Activated T-cell treated with anti-CD3 and anti-CD28 coated beads for 1 hour (primary cell): ENCODE data around the gene KCNMB3.
"Not testable (repeated sequence)": the region's sequence is repeated elsewhere in the genome, so short reads cannot be mapped to it uniquely, and the experiment has no call there.

Experiments
- DNase-seq: peaks from one replicate; pipeline ENCODE4 v3.0.0-alpha.2; 2020; ENCODE audit warnings: low read depth

The KCNMB3 gene, protein sequence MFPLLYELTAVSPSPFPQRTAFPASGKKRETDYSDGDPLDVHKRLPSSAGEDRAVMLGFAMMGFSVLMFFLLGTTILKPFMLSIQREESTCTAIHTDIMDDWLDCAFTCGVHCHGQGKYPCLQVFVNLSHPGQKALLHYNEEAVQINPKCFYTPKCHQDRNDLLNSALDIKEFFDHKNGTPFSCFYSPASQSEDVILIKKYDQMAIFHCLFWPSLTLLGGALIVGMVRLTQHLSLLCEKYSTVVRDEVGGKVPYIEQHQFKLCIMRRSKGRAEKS

DNA sequence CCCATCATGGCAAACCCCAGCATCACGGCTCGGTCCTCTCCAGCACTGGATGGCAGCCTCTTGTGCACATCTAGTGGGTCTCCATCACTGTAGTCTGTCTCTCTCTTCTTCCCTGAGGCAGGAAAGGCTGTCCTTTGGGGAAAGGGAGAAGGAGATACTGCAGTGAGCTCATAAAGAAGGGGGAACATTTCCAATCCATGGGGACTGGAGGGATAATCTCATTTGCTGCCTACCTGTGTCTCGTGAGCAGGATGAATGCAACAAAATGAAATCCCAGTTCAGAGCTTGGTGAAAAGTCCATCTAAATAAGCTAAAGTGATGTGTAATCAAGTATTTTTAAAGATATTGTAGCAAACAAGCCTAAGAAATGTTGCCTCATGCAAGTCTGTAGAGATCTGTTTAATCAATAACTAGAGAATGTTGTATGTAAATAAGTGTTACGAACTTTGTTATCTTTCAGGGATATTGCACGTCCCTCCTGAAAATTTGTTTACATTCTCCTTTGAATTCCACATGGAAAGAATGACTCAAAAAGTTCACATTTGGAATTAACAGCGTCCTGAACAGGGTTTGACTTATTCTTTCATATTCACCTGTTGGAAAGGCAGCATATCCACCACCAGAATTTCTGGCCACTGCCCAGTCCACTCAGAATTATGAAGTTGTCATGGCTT is at the start of gene KCNMB3:
Gene KCNMB3 (minus strand): TSS at position 312 of the 674 bp plus-strand sequence. CDS start 124 bp downstream, at position 188.
- DNase-seq, result no peak

DNA sequence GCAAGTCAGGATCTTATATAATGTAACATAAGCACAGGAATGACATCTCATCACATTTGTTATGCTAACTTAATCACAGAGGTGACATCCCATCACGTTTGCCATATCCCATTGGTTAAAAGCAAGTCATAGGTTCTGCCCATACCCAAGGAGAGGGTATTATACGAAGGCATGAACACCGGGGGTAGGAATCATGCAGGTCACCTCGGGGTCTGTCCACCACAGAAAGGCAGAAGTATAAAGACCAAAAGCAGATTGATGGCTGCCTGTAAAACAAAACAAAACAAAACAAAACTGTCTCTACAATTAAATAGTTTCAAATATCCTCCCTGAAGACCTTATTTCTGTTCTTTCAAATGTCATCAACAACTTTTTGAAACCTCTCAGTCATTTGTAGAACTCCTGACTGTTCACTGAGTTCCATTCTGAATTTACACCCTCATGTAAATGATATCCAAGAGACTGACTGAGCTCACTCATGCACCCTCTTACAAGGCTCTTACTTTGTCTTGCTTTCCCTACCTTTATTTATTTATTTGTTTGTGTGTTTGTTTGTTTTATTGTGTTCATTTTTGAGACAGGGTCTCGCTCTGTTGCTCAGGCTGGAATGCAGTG is 49.2 kb upstream of the KCNMB3 start:
- DNase-seq, result no peak

DNA sequence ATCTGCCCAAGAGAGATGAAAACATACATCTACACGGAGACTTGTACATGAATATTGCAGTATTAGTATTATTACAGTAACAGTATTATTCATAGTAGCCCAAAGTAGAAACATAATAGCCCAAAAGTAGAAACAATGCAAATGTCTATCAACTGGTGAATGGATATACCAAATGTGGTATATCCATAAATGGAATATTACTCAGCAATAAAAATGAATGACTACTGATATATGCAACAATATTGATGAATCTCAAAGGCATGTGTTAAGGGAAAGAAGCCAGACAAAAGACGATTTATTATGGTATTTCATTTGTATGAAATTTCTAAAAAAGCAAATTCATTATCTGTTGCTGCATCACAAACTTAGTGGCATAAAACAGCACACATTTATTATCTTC is 48.4 kb upstream of the KCNMB3 start:
- no peak for DNase-seq

DNA sequence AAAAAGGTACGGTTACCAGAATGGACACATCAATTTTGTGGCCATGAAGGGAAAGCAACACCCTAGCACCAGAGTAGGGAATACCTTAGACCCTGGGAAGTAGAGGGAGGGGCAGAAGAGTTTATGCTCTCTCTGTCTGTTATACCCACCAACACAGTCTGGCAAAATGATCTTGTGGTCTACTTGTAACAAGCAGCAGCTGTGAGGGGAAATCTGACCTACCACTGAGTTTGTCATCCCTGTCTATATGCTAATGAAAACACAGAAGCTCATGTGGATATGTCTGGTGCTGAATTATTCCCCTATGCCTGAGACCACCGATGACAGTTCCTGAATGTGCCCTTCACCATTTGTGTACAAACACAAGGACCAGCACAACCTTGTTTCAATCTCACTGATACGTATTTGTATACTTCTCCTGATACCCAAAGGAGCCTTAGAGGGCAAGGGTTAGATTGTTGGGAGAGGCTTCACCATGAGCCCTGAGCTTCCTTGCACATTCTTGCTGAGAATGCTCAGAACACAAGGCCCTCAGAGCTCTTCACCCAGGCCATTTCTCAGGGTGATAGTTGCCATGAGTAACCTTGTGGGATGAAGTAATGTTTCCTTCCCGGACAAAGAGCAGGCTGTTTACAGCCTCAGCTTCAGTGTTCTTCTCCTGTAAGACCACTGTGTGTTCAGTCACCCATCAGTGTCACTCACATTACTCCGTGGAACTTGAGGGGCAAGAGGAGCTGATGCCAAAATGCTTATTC is 47.2 kb upstream of the KCNMB3 start:
- no peak for DNase-seq

DNA sequence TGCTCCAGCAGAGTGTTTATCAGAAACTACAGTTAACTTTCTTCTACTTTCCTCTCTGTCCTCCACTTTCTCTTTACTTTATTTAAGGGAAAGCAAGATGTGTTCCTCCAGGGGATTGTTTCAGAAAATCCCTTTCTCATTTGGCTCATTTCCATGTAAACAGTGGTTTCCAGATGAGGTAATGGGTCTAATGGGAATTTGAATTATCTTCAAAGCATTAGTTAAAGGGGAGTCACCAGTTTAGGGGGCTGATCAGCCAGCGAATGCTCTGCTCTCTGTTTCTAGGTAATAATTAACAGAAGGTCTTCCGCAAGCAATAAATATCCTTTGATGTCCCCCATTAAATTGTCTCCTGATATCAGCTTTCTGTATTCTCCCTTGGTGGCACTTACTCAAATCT is 41.5 kb upstream of the KCNMB3 start:
- DNase-seq, result no peak

DNA sequence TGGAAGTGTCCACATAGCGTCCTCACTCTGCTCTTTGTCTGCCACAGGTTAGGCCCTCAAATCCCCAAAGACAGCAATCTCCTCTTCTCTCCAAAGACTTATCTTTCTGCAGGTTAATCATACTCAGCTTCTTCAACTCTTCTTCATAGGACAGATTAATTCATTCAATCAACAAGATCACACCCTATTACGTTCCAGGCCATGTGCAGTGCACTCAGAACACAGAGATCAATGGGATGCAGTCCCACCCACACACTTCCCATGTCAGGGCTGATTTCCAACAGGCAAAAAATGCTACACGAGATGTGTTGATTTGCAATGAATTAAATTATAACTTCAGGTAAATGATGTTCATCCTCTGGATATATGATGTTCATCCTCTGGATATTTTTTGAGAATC is 38.4 kb upstream of the KCNMB3 start:
- no peak for DNase-seq

DNA sequence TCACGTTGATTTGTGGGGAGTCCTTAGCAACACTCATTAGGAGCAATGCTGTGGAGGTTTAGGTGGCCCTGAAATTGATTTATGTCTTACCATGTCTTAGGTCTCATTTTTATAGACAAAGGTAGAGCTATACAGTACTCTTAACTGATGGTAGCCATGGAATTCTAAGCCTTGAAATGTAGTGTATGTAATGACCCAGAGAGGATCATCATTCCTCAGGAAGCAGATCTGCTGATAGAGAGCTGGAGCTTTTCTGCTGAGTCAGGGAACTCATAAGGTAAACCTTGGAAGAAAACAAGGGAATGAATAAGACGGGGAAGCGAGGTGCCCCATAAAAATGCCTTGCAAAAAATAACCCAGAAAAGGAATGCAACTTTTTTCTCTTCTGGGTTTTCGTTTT is 37.9 kb upstream of the KCNMB3 start:
- no peak for DNase-seq

DNA sequence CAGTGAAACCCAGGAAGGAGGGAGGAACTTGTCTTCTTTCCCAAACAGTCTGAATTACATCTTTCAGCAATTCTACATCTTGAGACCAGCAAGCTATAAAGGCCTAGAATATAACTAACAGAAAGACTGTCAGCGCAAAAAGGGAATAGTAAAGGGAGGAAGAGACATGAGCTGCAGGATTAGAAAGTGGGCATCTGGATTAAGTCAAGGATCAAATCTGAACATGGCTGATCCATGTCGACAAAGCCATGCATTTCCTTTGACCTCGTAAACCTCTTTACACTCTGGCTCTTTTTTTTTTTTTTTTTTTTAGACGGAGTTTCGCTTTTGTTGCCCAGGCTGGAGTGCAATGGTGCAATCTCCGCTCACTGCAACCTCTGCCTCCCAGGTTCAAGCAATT is 35.4 kb upstream of the KCNMB3 start:
- no peak for DNase-seq

DNA sequence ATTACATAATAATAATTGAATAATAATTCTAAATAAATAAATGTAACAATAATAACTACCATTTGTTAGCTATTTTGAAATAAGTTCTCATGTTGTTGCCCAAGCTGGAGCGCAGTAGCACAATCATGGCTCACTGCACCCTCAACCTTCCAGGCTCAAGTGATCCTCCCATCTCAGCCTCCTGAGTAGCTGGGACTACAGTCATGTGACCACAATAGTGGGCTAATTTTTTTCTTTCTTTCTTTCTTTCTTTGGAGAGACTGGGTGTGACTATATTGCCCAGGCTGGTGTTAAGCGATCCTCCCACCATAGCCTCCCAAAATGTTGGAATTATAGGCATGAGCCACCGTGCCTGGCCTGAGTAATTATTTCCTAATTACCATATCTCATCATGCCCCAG is 30.9 kb upstream of the KCNMB3 start:
- DNase-seq, result no peak

DNA sequence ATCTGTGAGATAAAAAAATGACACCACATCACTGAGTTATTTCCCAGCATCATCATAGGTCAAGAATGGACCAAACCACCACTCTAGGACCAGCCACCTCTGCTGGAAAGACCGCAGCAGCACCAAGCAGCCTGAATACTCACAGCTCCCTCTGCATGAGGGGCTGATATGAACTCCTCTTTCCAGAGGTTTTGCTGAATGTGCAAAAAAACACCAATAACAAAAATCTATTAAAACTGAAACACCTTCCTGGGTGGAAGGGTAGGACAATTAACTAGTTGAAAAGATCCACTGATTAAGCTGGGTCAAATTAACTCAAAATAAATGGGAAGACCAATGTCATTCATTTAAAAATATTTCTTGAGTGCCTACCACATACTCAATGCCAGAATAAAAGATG is 28.9 kb upstream of the KCNMB3 start:
- no peak for DNase-seq

DNA sequence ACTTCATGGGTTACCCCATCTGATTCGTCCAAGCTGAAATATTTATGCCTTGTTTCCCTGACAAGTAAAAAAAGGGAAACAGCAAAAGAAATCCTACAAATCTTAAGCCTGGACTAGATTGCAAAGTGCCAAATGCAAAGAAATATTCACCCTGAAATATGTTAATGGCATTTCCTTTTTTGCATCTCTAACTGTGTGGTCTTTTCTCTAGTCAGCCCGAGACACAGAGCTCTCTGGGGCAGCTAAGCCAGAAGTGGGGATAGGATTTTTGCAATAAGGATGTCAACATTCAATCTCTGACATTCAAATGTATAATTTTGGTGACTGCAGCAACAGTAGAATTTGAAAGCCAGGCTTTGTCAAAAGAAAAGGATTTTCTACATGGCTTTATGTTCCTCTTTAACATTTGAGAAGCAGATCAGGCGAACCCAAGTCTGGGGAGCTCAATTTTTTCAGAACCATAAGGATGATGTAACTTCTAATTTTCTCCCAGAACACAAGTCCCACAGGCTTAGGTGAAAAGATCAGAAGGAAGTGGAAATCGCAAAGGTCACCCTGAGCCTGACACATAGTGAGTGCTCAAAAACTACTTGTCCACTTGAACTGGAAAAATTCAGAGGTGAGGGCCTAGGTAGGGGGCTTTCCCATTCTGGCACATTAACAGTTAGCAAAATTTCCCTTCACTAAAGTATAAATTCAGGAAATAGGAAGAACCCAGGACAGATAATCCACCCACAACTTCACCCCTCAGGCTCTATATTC is 28.2 kb upstream of the KCNMB3 start:
- DNase-seq, result no peak

DNA sequence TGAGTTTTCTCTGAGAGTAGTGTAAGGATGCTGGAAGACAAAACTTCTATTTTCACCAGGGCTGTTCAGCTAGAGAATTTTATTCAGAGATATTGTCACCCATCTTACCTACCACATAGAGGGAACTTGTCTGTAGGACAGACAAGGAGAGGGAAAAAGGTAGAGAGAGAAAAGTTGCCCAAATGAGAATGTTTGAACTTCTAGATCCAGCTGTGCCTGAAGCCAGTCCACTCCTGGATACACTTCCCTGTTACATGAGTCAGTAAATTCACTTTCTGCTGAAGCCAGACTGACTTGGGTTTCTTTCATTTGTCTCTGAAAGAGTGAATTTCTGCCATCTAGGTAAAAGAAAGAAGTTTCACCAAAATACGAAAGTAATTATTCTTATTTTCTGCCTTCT is 27.2 kb upstream of the KCNMB3 start:
- DNase-seq, result no peak

DNA sequence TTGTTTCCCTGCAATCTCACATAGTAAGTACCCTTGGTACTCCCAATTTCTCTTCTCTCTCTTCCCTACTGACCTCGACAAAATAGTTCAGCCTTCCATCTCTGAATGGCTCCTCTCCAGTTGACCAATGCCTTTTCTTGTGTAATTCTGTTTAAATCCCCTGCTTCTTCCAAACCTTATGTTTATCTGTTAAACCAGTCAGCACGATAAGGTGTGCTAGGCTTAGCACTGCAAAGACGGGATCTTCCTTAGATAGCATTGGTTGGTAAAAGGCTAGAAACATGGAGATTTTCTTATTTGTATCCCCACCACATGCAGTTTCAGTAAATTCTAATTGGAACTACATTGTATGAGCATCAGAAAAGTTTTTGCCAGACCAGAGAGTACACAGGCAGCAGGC is 25.8 kb upstream of the KCNMB3 start:
- no peak for DNase-seq

DNA sequence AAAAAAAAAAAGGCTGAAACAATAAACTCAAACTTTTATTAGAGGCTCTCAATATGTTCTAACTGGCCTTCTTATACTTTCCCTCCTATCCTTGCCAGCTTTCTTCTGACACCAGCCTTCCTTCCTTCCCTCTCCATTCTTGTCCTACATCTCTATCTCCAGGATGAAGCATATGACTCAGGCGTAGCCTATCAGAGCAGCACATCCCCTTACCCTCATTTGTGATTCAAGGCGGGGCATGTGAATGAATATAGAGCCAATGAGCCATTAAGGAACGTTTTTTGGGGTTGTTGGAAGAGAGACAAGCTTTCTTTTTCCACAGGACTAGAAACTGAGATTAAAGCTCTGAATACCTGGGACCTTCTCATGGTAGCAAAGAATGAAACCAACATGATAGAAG is 25.1 kb upstream of the KCNMB3 start:
- no peak for DNase-seq

DNA sequence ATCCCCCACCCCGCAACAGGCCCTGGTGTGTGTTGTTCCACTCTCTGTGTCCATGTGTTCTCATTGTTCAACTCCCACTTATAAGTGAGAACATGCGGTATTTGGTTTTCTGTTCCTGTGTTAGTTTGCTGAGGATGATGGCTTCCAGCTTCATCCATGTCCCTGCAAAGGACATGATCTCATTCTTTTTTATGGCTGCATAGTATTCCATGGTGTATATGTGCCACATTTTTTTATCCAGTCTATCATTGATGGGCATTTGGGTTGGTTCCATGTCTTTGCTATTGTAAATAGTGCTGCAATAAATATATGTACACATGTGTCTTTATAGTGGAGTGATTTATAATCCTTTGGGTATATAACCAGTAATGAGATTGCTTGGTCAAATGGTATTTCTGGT is 23.5 kb upstream of the KCNMB3 start:
- DNase-seq, result not testable (repeated sequence)

DNA sequence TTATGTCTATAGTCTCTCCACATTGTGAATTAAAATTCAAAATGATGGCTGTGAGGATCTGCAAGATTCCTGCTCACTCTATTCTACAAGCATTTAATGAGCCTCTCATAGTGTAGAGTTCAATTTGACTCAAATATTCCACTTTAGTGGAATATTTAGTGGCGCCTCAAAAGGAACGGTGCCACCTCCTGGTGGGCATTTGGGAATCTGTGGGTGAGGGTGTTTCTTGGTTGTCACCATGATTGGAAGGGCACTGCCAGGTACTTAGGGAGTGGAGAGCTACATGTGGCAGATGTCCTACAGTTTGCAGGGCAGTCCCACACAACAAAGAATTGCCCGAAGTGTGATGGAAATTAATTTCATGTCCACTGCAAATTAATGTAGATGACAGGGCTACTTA is 21.5 kb upstream of the KCNMB3 start:
- no peak for DNase-seq

DNA sequence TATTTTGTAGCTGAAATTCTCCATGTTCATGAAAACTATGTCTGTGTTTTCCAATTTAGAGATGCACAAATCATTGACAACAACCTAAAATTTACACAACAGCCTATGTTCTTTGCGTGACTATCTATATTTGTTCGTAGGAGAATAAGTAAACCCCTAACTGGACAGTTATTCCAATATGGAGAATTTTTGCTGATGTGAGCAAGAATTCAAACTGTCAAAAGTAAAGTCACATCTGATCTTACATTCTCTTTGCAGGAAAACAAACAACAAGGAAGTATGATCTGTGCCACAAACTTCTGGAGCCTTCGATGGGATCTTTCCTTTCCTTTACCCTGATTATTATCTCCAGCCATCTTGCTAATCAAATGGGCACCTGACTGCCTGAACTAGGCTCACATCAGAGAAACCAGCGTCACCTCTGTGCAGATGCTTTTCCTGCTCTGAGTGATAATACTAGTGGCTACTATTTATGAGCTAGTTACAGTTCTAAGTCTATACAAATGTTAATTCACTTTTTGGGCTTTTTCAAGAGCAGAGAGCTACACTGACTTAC is 18.3 kb upstream of the KCNMB3 start:
- DNase-seq, result no peak

DNA sequence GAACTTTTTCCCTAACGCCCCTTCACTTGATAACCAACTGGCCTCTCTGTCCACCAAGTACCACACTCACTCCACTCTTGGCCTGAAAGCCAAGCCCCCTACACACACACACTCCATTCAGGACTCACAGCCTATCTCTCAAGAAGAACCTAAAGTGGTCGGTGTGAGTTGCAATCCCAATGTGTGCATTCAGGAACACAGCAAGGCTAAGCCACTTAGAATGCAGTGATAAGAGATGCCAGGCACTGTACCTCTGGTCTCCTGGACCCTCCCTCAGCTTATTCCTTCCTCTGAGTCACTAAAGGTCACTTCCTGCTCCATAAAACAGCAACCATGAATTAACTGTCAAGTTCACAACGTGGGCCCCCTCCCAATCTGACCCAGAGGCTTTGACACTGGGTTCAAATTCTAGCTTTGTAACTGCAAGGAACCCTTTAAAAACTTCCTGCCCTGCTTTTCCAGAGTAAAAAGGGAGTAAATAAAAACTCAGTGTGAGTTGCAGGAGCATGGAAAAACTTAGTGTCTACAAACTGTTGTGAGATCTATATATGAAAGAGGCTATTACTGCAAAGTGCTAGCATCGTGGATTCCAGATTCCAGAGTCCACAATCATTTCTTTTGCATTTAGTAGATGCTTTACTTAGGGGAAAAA is 17.6 kb upstream of the KCNMB3 start:
- DNase-seq, result no peak

DNA sequence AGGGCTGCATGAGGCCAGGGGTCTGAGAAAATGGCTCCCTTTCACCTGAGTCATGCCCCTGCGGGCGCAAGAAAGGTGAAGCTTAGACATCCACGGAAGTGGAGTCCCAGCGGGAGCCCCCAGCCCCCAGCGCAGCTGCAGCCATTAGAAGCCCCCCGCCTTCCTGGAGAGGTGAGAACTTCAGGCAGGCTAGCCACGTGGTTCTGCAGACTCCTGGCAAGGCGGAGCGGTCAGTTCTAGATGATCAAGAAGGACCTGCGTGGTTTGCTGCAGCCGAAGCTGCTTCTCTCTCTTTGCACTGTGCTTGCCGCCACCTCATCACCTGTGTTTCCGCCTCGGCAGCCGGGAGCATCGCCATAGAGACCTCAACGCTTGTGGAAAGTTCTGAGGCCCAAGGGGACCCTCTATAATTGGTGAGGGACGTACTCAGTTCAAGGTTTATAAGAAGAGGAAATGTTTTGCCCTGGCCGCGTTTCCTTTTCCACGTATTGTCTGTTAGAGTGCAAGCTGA is 15.8 kb upstream of the KCNMB3 start:
- no peak for DNase-seq

DNA sequence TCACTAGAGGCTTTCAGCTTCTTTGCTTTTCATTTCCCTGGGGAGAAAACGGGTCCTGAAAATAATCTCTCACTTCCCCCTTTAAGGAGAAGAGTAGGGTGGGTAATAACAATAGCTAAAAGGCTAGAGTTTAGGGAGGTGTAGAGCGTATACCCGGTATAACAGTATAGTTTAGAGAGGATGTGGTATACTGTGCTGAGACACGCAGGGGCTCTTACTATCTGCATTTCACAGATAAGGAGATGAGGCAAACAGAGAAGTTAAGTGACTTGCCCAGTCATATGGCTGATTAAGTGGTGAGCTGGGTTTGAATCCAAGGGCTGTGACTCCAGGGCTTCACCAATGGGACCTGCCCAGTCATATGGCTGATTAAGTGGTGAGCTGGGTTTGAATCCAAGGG is 15.0 kb upstream of the KCNMB3 start:
- DNase-seq, result no peak

DNA sequence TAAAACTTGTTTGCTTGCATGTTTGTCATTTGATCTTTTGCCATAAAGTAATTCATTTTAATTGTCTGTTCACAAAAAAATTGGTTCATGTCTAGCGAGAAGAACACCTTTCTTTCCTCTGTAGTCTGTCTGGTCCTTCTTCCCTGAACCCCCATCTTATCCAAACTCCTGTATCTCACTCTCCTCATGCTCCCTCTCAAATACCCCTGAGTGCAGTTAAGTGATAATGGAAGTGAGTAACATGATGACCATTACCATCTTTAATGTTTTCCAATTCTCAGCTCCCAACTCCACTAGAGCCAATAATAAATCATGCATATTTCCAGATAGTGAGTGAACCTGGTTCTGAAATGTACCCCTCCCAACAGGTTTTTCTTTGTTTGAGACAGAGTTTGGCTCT is 14.2 kb upstream of the KCNMB3 start:
- no peak for DNase-seq
